HG02759 (cell line): ENCODE data around the gene PIK3C2G.
"Not testable (repeated sequence)": the region's sequence is repeated elsewhere in the genome, so short reads cannot be mapped to it uniquely, and the experiment has no call there.

ENCODE experiments used
- ATAC-seq: cut with Tn5 transposase; IDR thresholded peaks from one replicate; pipeline ENCODE4 v1.9.1; 2021; ENCODE audit warnings: mild to moderate bottlenecking, moderate library complexity; ENCODE audit not compliant: unreplicated experiment

PIK3C2G gene

DNA sequence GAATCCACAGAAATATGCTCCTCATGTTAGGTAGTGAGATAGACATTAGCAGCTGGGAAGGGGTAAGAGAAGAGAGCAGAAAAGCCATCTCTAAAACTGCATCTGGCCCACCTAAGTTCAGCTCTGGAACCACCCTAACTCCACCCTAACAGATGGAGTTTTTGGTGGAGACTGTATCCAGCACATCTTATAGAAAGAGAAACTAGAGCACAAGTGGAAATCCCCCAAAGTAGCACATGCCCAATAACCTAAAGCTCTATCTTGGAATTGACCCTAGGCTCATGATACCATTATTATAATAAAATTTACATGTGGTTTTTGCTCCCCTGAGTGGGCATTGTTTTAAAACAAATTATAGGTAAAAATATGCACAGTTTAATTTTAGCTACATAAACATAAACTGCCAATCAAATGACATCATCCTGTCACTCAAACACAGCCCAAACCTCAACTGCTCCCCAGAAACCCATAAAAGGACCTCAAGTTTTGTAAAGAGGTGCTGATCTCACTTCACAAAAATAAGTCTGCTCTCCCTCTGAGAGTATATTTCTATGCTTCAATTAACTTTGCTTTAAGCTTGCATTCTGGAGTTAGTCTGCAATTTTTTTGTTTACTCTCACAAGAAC, 206.4 kb downstream of the PIK3C2G start:
- no peak for ATAC-seq

GRCh38 chr12:18468246-18469075, 207.1 kb downstream of the PIK3C2G start:
- no peak for ATAC-seq

DNA sequence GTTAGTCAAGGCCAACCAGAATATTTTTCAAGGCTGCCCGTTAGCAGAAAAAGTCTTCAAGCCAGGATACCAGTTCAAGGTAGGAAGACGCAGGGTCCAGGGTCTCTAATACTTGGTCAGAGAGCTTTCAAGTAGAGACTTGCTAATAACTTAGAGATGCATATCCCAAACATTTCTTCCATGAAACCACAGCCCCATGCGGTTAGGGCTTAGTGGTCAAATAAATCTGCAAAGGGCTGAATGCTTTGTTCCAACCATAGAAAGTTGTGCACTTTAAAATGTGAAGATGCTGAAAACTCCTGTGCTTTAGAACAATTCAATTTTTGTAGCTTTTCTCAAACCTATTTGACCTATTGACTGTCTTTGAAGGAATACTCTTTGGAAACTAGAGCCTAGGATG, 208.9 kb downstream of the PIK3C2G start:
- no peak for ATAC-seq

DNA sequence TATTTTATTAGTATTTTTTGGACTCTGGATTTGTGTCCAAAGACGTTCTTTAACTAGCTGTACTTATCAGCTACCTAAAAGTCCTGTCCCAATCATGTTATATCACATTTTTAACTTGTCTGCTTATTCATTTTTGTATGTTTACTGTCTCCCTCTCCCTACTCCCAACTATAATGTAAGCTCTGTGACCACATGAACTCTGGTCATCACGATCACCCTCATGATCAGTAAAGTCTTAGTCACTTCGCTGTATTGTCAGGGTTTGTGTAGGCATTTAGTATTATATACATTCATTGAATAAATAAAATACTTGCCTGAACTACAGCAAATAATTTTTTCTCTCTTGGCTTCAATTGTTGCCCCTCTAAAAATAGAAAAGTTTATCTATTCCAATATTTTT, 211.0 kb downstream of the PIK3C2G start:
- ATAC-seq = no peak

GRCh38 chr12:18472806-18473205, 211.5 kb downstream of the PIK3C2G start:
- ATAC-seq = no peak

DNA sequence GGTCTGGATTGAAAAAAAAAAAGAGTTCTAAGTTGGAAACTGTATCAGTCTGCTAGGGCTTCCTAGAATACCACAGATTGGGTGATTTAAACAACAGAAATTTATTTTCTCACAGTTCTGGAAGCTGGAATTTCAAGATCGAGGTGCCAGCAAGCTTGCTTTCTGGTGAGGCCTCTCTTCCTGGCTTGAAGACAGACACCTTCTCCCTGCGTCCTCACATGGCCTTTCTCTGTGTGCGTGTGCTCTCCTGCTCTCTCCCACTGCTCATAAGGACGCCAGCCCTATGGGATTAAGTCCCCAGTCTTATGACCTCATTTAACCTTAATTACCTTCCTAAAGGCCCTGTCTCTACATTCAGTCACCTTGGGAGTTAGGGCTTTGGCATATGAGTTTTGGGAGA, 215.5 kb downstream of the PIK3C2G start:
- no peak for ATAC-seq

GRCh38 chr12:18479256-18479655, 217.9 kb downstream of the PIK3C2G start:
- ATAC-seq = no peak

DNA sequence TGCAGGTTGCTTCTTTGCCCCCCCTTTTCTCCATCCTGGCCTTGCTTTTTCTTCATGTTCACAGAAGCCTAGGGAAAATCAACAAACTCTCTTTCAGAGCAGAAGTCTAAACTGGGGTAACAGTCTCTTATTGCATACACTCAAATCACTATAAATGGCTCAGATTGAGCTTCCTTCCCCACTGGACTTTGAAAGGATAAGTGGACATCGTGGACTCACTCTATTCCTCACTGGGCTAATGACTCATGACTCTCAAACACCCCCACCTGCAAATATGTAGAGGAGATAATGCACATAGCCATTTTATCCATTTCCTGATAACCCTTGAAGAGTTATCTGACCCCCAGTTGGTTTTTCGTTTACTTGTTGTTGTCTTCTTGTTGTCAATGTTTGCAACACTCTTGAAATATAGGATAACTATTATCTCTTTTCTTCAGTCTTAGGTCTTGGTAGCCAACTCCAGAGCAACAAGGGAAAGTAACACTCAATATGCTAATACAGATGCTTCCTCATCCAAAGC, 221.3 kb downstream of the PIK3C2G start:
- no peak for ATAC-seq

- ATAC-seq = no peak
These were observed 222.5 kb downstream of the PIK3C2G start for GRCh38 chr12:18483698-18484325.

DNA sequence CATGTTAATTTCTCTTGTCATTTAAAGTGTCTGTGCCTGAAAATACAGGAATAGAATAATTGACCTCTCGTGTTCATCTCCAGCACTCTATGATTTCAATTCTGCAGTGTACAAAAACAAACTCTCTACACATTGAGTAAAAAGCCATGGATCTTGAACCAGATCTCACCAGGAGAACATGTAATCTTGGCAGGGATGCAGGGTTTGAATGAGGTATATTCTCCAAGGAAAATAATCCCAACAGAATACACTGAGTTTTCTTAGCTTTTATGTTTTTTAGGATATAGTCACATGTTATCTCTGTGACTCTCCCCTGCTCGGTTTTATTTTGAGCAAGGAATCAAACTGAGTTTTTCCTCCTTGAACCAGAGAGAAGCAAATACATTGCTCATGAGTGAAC, 224.7 kb downstream of the PIK3C2G start:
- ATAC-seq = no peak

DNA sequence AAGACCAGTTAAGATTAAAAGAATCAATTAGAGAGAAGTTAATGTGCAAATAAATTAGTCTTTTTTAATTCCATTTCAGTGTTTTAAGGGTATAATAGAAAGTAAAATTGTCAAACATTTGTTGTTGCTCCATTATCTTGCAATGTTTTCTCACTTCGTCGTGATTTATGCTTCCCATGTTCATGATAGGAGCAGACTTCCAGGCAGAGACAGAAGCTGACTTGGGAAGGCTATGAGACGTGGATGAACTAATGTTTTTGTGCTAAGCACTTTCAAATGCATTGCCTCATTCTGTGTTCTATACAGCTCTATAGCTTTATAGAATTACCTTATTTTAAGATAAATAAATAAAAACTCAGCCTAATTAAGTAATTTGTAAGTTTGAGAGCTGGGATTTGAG, 226.2 kb downstream of the PIK3C2G start:
- no peak for ATAC-seq

- ATAC-seq = no peak
These were observed 231.2 kb downstream of the PIK3C2G start for GRCh38 chr12:18492372-18493025.

GRCh38 chr12:18496156-18496555, 234.8 kb downstream of the PIK3C2G start:
- ATAC-seq = no peak

DNA sequence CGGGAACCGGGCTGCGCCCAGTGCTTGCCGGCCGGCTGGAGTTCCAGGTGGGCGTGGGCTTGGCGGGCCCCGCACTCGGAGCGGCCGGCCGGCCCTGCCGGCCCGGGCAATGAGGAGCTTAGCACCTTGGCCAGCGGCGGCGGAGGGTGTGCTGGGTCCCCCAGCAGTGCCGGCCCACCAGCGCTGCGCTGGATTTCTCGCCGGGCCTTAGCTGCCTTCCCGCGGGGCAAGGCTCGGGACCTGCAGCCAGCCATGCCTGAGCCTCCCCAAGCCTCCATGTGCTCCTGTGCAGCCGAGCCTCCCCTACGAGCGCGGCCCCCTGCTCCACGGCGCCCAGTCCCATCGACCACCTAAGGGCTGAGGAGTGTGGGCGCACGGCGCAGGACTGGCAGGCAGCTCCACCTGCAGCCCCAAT, 238.8 kb downstream of the PIK3C2G start:
- not testable (repeated sequence) for ATAC-seq

DNA sequence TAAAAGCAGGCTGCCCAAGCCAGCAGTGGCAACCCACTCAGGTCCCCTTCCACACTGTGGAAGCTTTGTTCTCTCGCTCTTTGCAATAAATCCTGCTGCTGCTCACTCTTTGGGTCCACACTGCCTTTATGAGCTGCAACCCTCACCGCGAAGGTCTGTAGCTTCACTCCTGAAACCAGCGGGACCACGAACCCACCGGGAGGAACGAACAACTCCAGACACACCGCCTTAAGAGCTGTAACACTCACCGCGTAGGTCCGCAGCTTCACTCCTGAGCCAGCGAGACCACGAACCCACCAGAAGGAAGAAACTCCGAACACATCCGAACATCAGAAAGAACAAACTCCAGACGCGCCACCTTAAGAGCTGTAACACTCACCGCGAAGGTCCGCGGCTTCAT, 239.4 kb downstream of the PIK3C2G start:
- not testable (repeated sequence) for ATAC-seq

DNA sequence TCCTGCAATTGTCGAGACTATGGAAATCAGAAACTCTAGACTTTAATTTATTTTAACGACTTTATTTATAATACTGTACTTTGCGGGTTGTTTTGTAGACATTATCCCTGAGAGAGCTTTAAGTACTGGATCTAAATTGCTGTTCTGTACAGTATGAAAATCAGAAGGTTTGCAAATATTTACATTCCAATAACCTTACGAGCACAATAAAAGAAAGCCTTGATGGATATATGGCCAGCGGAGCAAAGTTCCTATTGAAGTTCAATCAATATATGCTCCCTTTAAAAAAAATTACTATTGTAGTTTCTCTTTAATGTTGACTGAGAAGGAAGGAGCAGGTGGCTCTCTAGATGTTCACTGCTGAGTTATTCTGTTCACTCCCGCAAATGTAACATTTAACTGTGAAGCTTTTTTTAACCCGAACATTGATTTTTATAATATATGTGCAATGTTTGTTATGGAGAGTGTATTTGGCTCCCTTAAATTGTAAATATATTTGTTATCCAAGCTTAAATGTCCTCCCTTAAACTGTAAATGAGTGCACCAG, 241.2 kb downstream of the PIK3C2G start:
- ATAC-seq = no peak

DNA sequence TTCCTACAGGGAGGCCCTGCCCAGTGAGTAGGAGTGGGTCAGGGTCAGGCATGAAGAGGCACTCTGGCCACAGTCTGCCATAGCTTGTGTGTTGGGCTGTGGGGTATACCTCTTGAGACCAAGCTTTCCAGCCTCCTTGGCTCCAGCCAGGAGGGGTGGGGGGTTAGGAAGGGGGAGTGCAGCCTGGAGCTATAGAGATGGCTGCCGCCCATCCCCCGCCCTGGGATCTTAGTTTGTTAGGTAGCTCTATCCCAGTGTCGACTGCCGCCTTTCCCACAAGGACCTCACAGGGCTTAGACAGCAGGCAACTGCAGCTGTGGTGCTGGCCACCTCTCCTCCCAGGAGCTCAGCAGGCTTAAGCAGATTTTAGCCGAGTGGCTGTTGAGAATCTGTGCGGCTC, 260.1 kb downstream of the PIK3C2G start:
- ATAC-seq = no peak

- ATAC-seq = no peak
These were observed 261.5 kb downstream of the PIK3C2G start for GRCh38 chr12:18522806-18523205.

- not testable (repeated sequence) for ATAC-seq
These were observed 281.2 kb downstream of the PIK3C2G start for GRCh38 chr12:18542497-18542896.

GRCh38 chr12:18546399-18546798, 285.1 kb downstream of the PIK3C2G start:
- no peak for ATAC-seq

GRCh38 chr12:18549598-18549997, 288.3 kb downstream of the PIK3C2G start:
- no peak for ATAC-seq
